Endothelial cell of umbilical vein (primary cell): ENCODE measurements around the gene SERPINB5. TPM values are rescaled to one million over a fixed set of nuclear protein-coding genes. Genes with fewer than 3 reads are reported as not detected.

ENCODE experiments used
- BruUV-seq: library from RNA; stranded (reverse); fragments of 400-500 nt; replicated peaks from 2 replicates; lab custom pipeline; 2021; lab: Mats Ljungman, UMichigan
- CTCF ChIA-PET: fragments of 300-600, 350-600 bp; sonication (Branson Sonifier 250); formaldehyde crosslinking; loops from one replicate; lab custom pipeline; 2021; ENCODE audit warnings: antibody characterized with exemption, inconsistent platforms; lab: Charles Lee
- POLR2A ChIA-PET: fragments of 300-600, 350-600 bp; sonication (Branson Sonifier 250); formaldehyde crosslinking; loops from one replicate; lab custom pipeline; 2021; ENCODE audit warnings: antibody characterized with exemption, inconsistent platforms; lab: Charles Lee
- DNase-seq: peaks from one replicate; pipeline ENCODE4 v3.0.0-alpha.2; 2011; ENCODE audit warnings: low read depth, low spot score
- FAIRE-seq: peaks from 2 replicates; lab custom pipeline; 2011; peaks lifted over from hg19 to GRCh38; lab: Jason Lieb, UNC
- H2AFZ ChIP-seq: 2 replicates; pipeline ENCODE4 v1.6.0; 2012; ENCODE audit warnings: low read depth, low read length, control low read depth, inconsistent platforms
- H3K27ac ChIP-seq: 2 replicates; pipeline ENCODE4 v1.5.1; 2011; ENCODE audit warnings: low read depth, mild to moderate bottlenecking, control low read depth, low read length, moderate library complexity; ENCODE audit not compliant: insufficient read depth
- H3K27me3 ChIP-seq, 2 experiments: 2 replicates each; pipeline versions ENCODE4 v1.6.0 to v1.6.1; 2011; ENCODE audit warnings: low read length in 2 of 2, mixed read lengths in 1 of 2; ENCODE audit not compliant: control insufficient read depth in 2 of 2, insufficient read depth in 2 of 2
- H3K36me3 ChIP-seq, 2 experiments: 2 replicates in 1 of 2; 3 replicates in 1 of 2; pipeline ENCODE4 v1.5.1; 2011; ENCODE audit warnings: low read length in 2 of 2, mild to moderate bottlenecking in 1 of 2, moderate library complexity in 1 of 2; ENCODE audit not compliant: control insufficient read depth in 2 of 2, insufficient read depth in 2 of 2; ENCODE audit errors: extremely low read depth in 1 of 2
- H3K4me1 ChIP-seq: 3 replicates; pipeline ENCODE4 v1.5.1; 2011; ENCODE audit warnings: mild to moderate bottlenecking, low read length; ENCODE audit not compliant: control insufficient read depth, insufficient read depth; ENCODE audit errors: extremely low read depth
- H3K4me2 ChIP-seq: 2 replicates; pipeline ENCODE4 v1.6.1; 2011; ENCODE audit warnings: low read length, control low read depth, mixed read lengths; ENCODE audit not compliant: insufficient read depth
- H3K4me3 ChIP-seq, 3 experiments: fragments of 200-600 bp in 1 of 3; sonication (generic), shearing (Covaris generic) in 1 of 3; replicated peaks in 1 of 3; 2 replicates each; pipeline ENCODE4 v1.5.1; 2011 to 2016; ENCODE audit warnings: control low read depth in 3 of 3, low read length in 3 of 3, mild to moderate bottlenecking in 2 of 3, inconsistent platforms in 1 of 3, low read depth in 1 of 3, moderate library complexity in 1 of 3; ENCODE audit not compliant: insufficient read depth in 1 of 3
- H3K79me2 ChIP-seq: 2 replicates; pipeline ENCODE4 v1.6.0; 2012; ENCODE audit warnings: low read length, inconsistent platforms; ENCODE audit not compliant: control insufficient read depth, insufficient read depth
- H3K9ac ChIP-seq: replicated peaks from 2 replicates; pipeline ENCODE3; 2011; ENCODE audit warnings: low read length, control low read depth; ENCODE audit not compliant: insufficient read depth; ENCODE audit errors: extremely low read depth
- H3K9me1 ChIP-seq: replicated peaks from 3 replicates; pipeline ENCODE4 v1.6.0; 2011; ENCODE audit warnings: mild to moderate bottlenecking, low read length; ENCODE audit not compliant: control insufficient read depth, insufficient read depth; ENCODE audit errors: extremely low read depth
- H3K9me3 ChIP-seq: replicated peaks from 2 replicates; pipeline ENCODE4 v1.5.1; 2012; ENCODE audit warnings: low read length, inconsistent platforms; ENCODE audit not compliant: control insufficient read depth, insufficient read depth
- H4K20me1 ChIP-seq: replicated peaks from 2 replicates; pipeline ENCODE3; 2011; ENCODE audit warnings: mild to moderate bottlenecking, low read length; ENCODE audit not compliant: control insufficient read depth, insufficient read depth; ENCODE audit errors: extremely low read depth
- EZH2 ChIP-seq: IDR thresholded peaks from 2 replicates; pipeline ENCODE4 v1.6.1; 2012; ENCODE audit warnings: borderline replicate concordance, low read depth, mild to moderate bottlenecking, moderate library complexity, low read length, inconsistent platforms; ENCODE audit not compliant: severe bottlenecking
- FOS ChIP-seq: IDR thresholded peaks from 2 replicates; pipeline ENCODE4 v1.6.1; 2011; ENCODE audit warnings: mild to moderate bottlenecking, low read length, moderate library complexity, borderline replicate concordance; ENCODE audit not compliant: insufficient read depth
- GATA2 ChIP-seq: IDR thresholded peaks from 2 replicates; pipeline ENCODE4 v1.7.0; 2011; ENCODE audit warnings: low read depth, mild to moderate bottlenecking, moderate library complexity, mixed read lengths, low read length; ENCODE audit not compliant: insufficient read length, insufficient read depth
- JUN ChIP-seq: IDR thresholded peaks from 2 replicates; pipeline ENCODE4 v1.6.1; 2011; ENCODE audit warnings: borderline replicate concordance, low read depth; ENCODE audit not compliant: insufficient read length, insufficient read depth
- MYC ChIP-seq: IDR thresholded peaks from one replicate; pipeline ENCODE4 v1.6.1; 2011; ENCODE audit warnings: mild to moderate bottlenecking, low read depth, low read length
- POLR2A ChIP-seq: IDR thresholded peaks from 2 replicates; pipeline ENCODE4 v1.6.1; 2012; ENCODE audit warnings: low read depth, mild to moderate bottlenecking, control low read depth, low read length
- POLR2AphosphoS5 ChIP-seq: IDR thresholded peaks from 2 replicates; pipeline ENCODE4 v1.6.1; 2012; ENCODE audit warnings: low read depth, mild to moderate bottlenecking, control low read depth, low read length, moderate library complexity; ENCODE audit not compliant: insufficient read depth
- dilution Hi-C: fragments of 300-500 bp; cut with MboI; formaldehyde crosslinking; loops from one replicate; pipeline ENCODE4 v1.15.0; 2019; ENCODE audit warnings: low sequenced_read_pairs; ENCODE audit not compliant: extremely low pct_ligation_motif_present
- intact Hi-C: fragments of 100-400 bp; cut with micrococcal nuclease; formaldehyde crosslinking; loops from one replicate; pipeline ENCODE4 v1.10.0; 2022
- polyA plus RNA-seq, 4 experiments: library from polyadenylated mRNA; depleted of rRNA in 3 of 4; stranded (reverse) in 3 of 4; unstranded in 1 of 4; fragments of >200 nt; gene quantifications; 2 replicates each; pipeline versions ENCODE4 v1.2.1 to v1.2.3, GENCODE V29; 2011 to 2012; ENCODE audit warnings: missing spikeins in 1 of 4
- total RNA-seq: library from RNA; stranded (reverse); gene quantifications from 2 replicates; pipeline ENCODE4 v1.2.3, GENCODE V29; 2021
- TF ChIP-seq, protein P1 (sequence below): IDR thresholded peaks from 2 replicates; pipeline ENCODE4 v1.6.1; 2011; ENCODE audit not compliant: insufficient read depth, insufficient read length
- TF ChIP-seq, protein P2 (sequence below), 2 donors: IDR thresholded peaks; 1 replicate in 1 of 2; 2 replicates in 1 of 2; pipeline ENCODE4 v1.5.1; 2011; ENCODE audit warnings: low read length in 2 of 2, mild to moderate bottlenecking in 2 of 2, moderate library complexity in 2 of 2, control low read depth in 1 of 2, inconsistent platforms in 1 of 2, low read depth in 1 of 2; ENCODE audit not compliant: insufficient read depth in 1 of 2; ENCODE audit errors: extremely low read depth in 1 of 2

SERPINB5 gene
- total and polyA plus RNA-seq, 2 donors (not counting 3 experiments of a cell fraction or from before 2014, with no cell fraction given): not detected

DNA sequence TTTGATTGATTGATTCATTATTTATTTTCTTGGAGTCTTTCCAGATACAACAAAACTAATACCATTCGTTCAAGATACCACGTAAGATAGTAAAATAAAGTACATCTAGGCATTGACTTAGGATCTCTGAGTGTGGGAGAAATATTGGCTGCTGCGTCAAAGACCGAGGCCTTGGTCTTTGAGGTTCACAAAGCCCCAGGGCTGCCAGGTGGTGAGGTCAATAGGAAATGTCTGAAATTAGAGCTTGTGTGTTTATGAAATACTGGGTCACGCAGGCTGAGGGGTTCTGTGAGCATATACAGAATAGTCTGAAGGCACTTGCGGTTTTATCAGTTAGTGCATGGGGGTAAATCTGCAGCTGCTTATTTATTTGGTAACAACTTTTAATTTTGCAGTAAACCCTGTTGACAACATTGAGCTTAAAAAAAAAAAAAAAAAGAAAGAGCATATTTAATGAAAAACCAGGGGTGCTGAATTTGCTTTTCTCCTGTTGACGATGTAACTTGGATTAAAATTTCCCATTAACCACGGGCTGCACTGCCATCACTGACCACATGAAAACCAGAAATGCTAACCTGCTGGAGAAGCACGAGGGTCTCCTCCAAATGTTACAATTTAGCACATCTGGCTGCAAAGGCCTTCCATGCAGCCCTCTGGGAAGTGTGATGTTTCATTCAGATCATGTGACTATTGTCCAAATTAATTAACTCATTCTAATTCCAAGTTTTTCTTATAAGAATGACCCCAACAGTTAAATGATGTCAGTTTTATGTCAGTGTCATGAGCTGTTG, 38.3 kb downstream of the SERPINB5 start:
- Histone ChIP-seq H3K4me2 (no peak overlapping the region), H3K27me3 (peaks cover 5 to 8% of the 10 kb centered on the region in 2 experiments), H2AFZ (no peak overlapping the region), H3K4me1 (no peaks in the 10 kb centered on the region), H3K27ac (no peak overlapping the region), H4K20me1 (no peaks in the 10 kb centered on the region), H3K9me1 (no peaks in the 10 kb centered on the region), H3K4me3 (no peak overlapping the region), H3K36me3 (no peaks in the 10 kb centered on the region), H3K9ac (no peak overlapping the region), H3K9me3 (no peaks in the 10 kb centered on the region), H3K79me2 (no peaks in the 10 kb centered on the region)
- TF ChIP-seq POLR2AphosphoS5 (no peak), MYC (no peak), POLR2A (no peak), FOS (no peak), JUN (no peak), EZH2 (no peak), GATA2 (no peak)
- TF ChIP-seq, protein P1, sequence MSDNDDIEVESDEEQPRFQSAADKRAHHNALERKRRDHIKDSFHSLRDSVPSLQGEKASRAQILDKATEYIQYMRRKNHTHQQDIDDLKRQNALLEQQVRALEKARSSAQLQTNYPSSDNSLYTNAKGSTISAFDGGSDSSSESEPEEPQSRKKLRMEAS: no peak
- TF ChIP-seq, protein P2, sequence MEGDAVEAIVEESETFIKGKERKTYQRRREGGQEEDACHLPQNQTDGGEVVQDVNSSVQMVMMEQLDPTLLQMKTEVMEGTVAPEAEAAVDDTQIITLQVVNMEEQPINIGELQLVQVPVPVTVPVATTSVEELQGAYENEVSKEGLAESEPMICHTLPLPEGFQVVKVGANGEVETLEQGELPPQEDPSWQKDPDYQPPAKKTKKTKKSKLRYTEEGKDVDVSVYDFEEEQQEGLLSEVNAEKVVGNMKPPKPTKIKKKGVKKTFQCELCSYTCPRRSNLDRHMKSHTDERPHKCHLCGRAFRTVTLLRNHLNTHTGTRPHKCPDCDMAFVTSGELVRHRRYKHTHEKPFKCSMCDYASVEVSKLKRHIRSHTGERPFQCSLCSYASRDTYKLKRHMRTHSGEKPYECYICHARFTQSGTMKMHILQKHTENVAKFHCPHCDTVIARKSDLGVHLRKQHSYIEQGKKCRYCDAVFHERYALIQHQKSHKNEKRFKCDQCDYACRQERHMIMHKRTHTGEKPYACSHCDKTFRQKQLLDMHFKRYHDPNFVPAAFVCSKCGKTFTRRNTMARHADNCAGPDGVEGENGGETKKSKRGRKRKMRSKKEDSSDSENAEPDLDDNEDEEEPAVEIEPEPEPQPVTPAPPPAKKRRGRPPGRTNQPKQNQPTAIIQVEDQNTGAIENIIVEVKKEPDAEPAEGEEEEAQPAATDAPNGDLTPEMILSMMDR (IDR thresholded peaks at IDR 0.05; ENCODE audit: extremely low read depth in 1 of 2, insufficient read depth in 1 of 2, low read depth in 1 of 2, low read length in 2 of 2): no peak
- POLR2A ChIA-PET: no interaction called here
- peak; percentile 15 for DNase-seq
- dilution Hi-C loops: no loop called here
- FAIRE-seq: no peak
- CTCF ChIA-PET: interaction anchor here (0.6 to 7.6 kb wide), 9 partner anchors 9 to 480 kb away, joined by 3 to 173 read pairs (median 5); no protein-coding TSS in a partner anchor
- BruUV-seq: no TSS peak
- intact Hi-C loops: loop anchor here (5.0 kb wide), 1 partner anchor 477 kb away; no protein-coding TSS in a partner anchor
